GM12878 (cell line): ENCODE data around the gene NKAIN2. TPM values are rescaled to one million over a fixed set of nuclear protein-coding genes. Genes with fewer than 3 reads are reported as not detected.

Experiments
- ATAC-seq: fragments of 200-7000 bp; cut with Tn5 transposase; 3 replicates; pipeline ENCODE4 v1.9.1; 2020; ENCODE audit warnings: mild to moderate bottlenecking, moderate library complexity
- BruUV-seq: library from RNA; stranded (reverse); fragments of 400-500 nt; replicated peaks from 2 replicates; lab custom pipeline; 2021; lab: Mats Ljungman, UMichigan
- CTCF ChIA-PET: fragments of 300-600 bp; sonication (Branson Sonifier 250); formaldehyde crosslinking; extraction: SDS; loops from one replicate; lab custom pipeline; 2021; ENCODE audit warnings: inconsistent platforms; lab: Yijun Ruan, JAX
- POLR2A ChIA-PET: fragments of 350-600 bp; formaldehyde crosslinking; extraction: SDS; loops from one replicate; lab custom pipeline; 2021; ENCODE audit warnings: inconsistent platforms; lab: Charles Lee
- RAD21 ChIA-PET: fragments of 300-600 bp; sonication (Branson Sonifier 250); formaldehyde crosslinking; loops from one replicate; lab custom pipeline; 2023; ENCODE audit warnings: antibody characterized with exemption; ENCODE audit not compliant: unreplicated experiment; lab: Charles Lee
- SMC1A ChIA-PET: fragments of 300-600 bp; sonication (Branson Sonifier 250); formaldehyde crosslinking; loops from one replicate; lab custom pipeline; 2023; ENCODE audit not compliant: unreplicated experiment, uncharacterized antibody; lab: Charles Lee
- DNase-seq: peaks from one replicate; pipeline ENCODE4 v3.0.0-alpha.2; 2011; ENCODE audit warnings: low read depth, low spot score
- FAIRE-seq: peaks from 3 replicates; lab custom pipeline; 2011; peaks lifted over from hg19 to GRCh38; lab: Jason Lieb, UNC
- H2AFZ ChIP-seq: 2 replicates; pipeline ENCODE4 v1.6.0; 2011; ENCODE audit warnings: low read depth, low read length, control low read depth; ENCODE audit not compliant: control insufficient read depth
- H3K27ac ChIP-seq: 2 replicates; pipeline ENCODE4 v1.5.1; 2011; ENCODE audit warnings: control low read depth; ENCODE audit not compliant: control insufficient read depth, insufficient read depth
- H3K27me3 ChIP-seq, 2 experiments: replicated peaks in 1 of 2; 2 replicates each; pipeline versions ENCODE4 v1.6.0 to v1.6.1; 2011; ENCODE audit warnings: low read length in 1 of 2; ENCODE audit not compliant: control insufficient read depth in 2 of 2, insufficient read depth in 2 of 2
- H3K36me3 ChIP-seq, 2 experiments: 2 replicates each; pipeline ENCODE4 v1.5.1; 2011; ENCODE audit warnings: low read length in 1 of 2; ENCODE audit not compliant: control insufficient read depth in 2 of 2, insufficient read depth in 2 of 2
- H3K4me1 ChIP-seq: 2 replicates; pipeline ENCODE4 v1.6.1; 2011; ENCODE audit warnings: mild to moderate bottlenecking, low read length, moderate library complexity, mixed read lengths; ENCODE audit not compliant: control insufficient read depth, insufficient read depth
- H3K4me2 ChIP-seq: 2 replicates; pipeline ENCODE4 v1.6.0; 2011; ENCODE audit warnings: control low read depth; ENCODE audit not compliant: control insufficient read depth, insufficient read depth
- H3K4me3 ChIP-seq: fragments of 200-600 bp; sonication (generic); 2 replicates; pipeline ENCODE4 v1.5.1; 2016
- H3K79me2 ChIP-seq: 2 replicates; pipeline ENCODE4 v1.6.0; 2011; ENCODE audit warnings: low read length; ENCODE audit not compliant: control insufficient read depth, insufficient read depth
- H3K9ac ChIP-seq: 2 replicates; pipeline ENCODE4 v1.8.0; 2011; ENCODE audit warnings: low read length, control low read depth, mixed read lengths; ENCODE audit not compliant: control insufficient read depth, insufficient read depth
- H3K9me3 ChIP-seq: replicated peaks from 3 replicates; pipeline ENCODE4 v1.5.1; 2011; ENCODE audit warnings: mild to moderate bottlenecking, low read length; ENCODE audit not compliant: control insufficient read depth, insufficient read depth
- H4K20me1 ChIP-seq: 2 replicates; pipeline ENCODE4 v1.6.0; 2011; ENCODE audit not compliant: control insufficient read depth, insufficient read depth
- CBFB ChIP-seq: IDR thresholded peaks from 2 replicates; pipeline ENCODE4 v1.6.1; 2016; ENCODE audit warnings: antibody characterized with exemption, low read depth
- CREM ChIP-seq: IDR thresholded peaks from 2 replicates; pipeline ENCODE4 v1.6.1; 2014; ENCODE audit warnings: antibody characterized with exemption, low read depth
- HCFC1 ChIP-seq: fragments of 150-350 bp; IDR thresholded peaks from 2 replicates; pipeline ENCODE4 v1.6.1; 2014; ENCODE audit warnings: low read length
- IKZF1 ChIP-seq: fragments of 450-650 bp; conservative IDR thresholded peaks from 2 replicates; pipeline ENCODE4 v1.6.1; 2017; ENCODE audit warnings: antibody characterized with exemption, mild to moderate bottlenecking
- KDM1A ChIP-seq: fragments of 200-600 bp; sonication (generic); IDR thresholded peaks from 2 replicates; pipeline ENCODE4 v1.6.1; 2016; ENCODE audit warnings: borderline replicate concordance
- LARP7 ChIP-seq: fragments of 450-650 bp; IDR thresholded peaks from 2 replicates; pipeline ENCODE4 v1.6.1; 2017; ENCODE audit warnings: mild to moderate bottlenecking
- POU2F2 ChIP-seq: IDR thresholded peaks from 3 replicates; pipeline ENCODE4 v1.6.1; 2011; ENCODE audit warnings: low read depth, mild to moderate bottlenecking, low read length, borderline replicate concordance
- RB1 ChIP-seq: fragments of 450-650 bp; formaldehyde crosslinking; IDR thresholded peaks from 2 replicates; pipeline ENCODE4 v1.6.1; 2017; ENCODE audit warnings: mild to moderate bottlenecking, borderline replicate concordance
- RBBP5 ChIP-seq: fragments of 200-600 bp; sonication (generic); conservative IDR thresholded peaks from 2 replicates; pipeline ENCODE4 v1.6.1; 2016
- SREBF2 ChIP-seq: IDR thresholded peaks from 2 replicates; pipeline ENCODE4 v1.6.1; 2012; ENCODE audit warnings: mild to moderate bottlenecking, low read length
- TCF7 ChIP-seq: IDR thresholded peaks from 2 replicates; pipeline ENCODE4 v1.6.1; 2014; ENCODE audit warnings: antibody characterized with exemption, borderline replicate concordance
- WRNIP1 ChIP-seq: IDR thresholded peaks from 2 replicates; pipeline ENCODE4 v1.6.1; 2011; ENCODE audit warnings: low read depth, low read length, improper control_type of control experiment, borderline replicate concordance
- ZNF207 ChIP-seq: fragments of 450-650 bp; IDR thresholded peaks from 2 replicates; pipeline ENCODE4 v1.6.1; 2014; ENCODE audit warnings: antibody characterized with exemption, mild to moderate bottlenecking, borderline replicate concordance
- WGBS: methylation state at CpG from one replicate; pipeline ENCODE4 v1.1.6; 2016; ENCODE audit warnings: low lambda C conversion rate; ENCODE audit not compliant: insufficient replicate concordance, insufficient coverage; ENCODE audit errors: missing lambda C conversion rate; 5-methylcytosine and 5-hydroxymethylcytosine counted together
- in situ Hi-C: fragments of 300-500 bp; cut with MboI; formaldehyde crosslinking; loops from 9 replicates; pipeline ENCODE4 v1.14.3; 2018; ENCODE audit warnings: mixed read lengths
- intact Hi-C: fragments of 100-400 bp; cut with micrococcal nuclease; formaldehyde crosslinking; loops from one replicate; pipeline ENCODE4 v1.14.2; 2022; ENCODE audit not compliant: unreplicated experiment
- polyA plus RNA-seq, 11 experiments: library from polyadenylated mRNA; depleted of rRNA in 4 of 11; unstranded in 6 of 11; stranded (reverse) in 5 of 11; fragments of >200 nt; fragmentation: Nextera tagmentation in 4 of 11; fragmentation: Illumina TruSeq in 1 of 11; extraction: Ambion mirVana in 4 of 11; extraction: Trizol in 1 of 11; gene quantifications; 1 replicate in 1 of 11; 2 replicates in 10 of 11; pipeline versions ENCODE4 v1.2.1 to v1.2.3, GENCODE V29; 2011 to 2016; ENCODE audit warnings: inconsistent platforms in 2 of 11, missing spikeins in 2 of 11, low read depth in 1 of 11
- total RNA-seq, 4 experiments: library from RNA; depleted of rRNA in 3 of 4; stranded (reverse); fragments of >200 nt in 3 of 4; fragmentation: Illumina TruSeq in 1 of 4; extraction: Trizol in 1 of 4; gene quantifications; 2 replicates each; pipeline versions ENCODE4 v1.2.1 to v1.2.3, GENCODE V29; 2013 to 2021
- TF ChIP-seq, protein P1 (sequence below): IDR thresholded peaks from 2 replicates; pipeline ENCODE4 v1.6.1; 2012; ENCODE audit warnings: low read length, inconsistent platforms
- TF ChIP-seq, protein P2 (sequence below): fragments of 450-650 bp; IDR thresholded peaks from 2 replicates; pipeline ENCODE4 v1.6.1; 2016; ENCODE audit warnings: mild to moderate bottlenecking

NKAIN2 gene
- total and polyA plus RNA-seq, 10 of the 15 experiments (the other 5 are each of a cell fraction or from before 2014, with no cell fraction given) = not detected

DNA sequence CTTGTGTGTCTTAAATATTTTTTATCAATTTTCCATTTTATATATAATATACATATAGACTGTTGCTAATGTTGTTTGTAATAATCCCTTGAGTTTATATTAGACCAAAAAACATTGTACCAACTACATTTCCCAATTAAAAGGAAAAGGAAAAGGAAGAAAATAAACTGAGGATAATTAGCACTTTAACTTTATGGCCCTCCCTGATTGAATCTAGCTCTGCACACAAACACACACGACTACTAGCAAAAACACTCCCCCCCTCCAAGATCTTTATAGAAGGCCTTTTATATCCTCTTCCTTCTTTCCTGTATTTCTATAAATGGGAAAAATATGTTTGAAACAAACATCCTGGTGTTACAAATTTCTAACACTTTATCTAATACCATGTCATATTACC, 276.8 kb downstream of the NKAIN2 start (continued):
- TF ChIP-seq, protein P1, sequence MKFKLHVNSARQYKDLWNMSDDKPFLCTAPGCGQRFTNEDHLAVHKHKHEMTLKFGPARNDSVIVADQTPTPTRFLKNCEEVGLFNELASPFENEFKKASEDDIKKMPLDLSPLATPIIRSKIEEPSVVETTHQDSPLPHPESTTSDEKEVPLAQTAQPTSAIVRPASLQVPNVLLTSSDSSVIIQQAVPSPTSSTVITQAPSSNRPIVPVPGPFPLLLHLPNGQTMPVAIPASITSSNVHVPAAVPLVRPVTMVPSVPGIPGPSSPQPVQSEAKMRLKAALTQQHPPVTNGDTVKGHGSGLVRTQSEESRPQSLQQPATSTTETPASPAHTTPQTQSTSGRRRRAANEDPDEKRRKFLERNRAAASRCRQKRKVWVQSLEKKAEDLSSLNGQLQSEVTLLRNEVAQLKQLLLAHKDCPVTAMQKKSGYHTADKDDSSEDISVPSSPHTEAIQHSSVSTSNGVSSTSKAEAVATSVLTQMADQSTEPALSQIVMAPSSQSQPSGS = no peak

GRCh38 chr6:124090491-124090890, 286.8 kb downstream of the NKAIN2 start:
- ATAC-seq = no peak
- in situ Hi-C loops = no loop called here
- WGBS = 3% methylated on average over 2 of the region's 2 CpGs

DNA sequence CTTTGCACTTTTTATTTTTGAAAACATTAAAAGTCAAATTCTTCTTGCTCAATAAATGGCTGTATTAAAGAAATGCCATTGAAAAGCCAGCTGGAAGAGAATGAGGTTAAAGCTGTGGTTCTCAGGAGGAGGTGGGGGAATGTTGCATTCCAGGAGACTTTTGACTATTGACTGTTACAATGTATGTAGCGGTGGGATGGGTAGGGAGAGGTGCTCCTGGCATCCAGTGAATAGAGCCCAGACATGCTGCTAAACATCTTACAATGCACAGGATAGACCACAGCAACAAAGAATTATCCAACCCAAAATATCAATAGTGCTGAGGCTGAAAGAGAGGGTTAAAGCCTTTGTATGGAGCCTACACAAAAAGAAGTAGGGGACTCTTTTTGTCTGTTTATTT, 295.9 kb downstream of the NKAIN2 start:
- Histone ChIP-seq H3K4me2 (no peak overlapping the region), H3K9me3 (no peaks in the 10 kb centered on the region), H3K4me1 (no peaks in the 10 kb centered on the region), H3K27ac (no peak overlapping the region), H3K36me3 (no peaks in the 10 kb centered on the region), H3K27me3 (no peaks in the 10 kb centered on the region), H4K20me1 (no peaks in the 10 kb centered on the region), H3K4me3 (no peak overlapping the region), H2AFZ (no peak overlapping the region), H3K9ac (no peak overlapping the region), H3K79me2 (no peaks in the 10 kb centered on the region)
- no peak for ATAC-seq
- RAD21 ChIA-PET = no interaction called here
- POLR2A ChIA-PET = no interaction called here
- FAIRE-seq = no peak
- 0% methylated on average over 1 of the region's 1 CpG for WGBS
- TF ChIP-seq WRNIP1 = no peak
- TF ChIP-seq CBFB = no peak
- no peak for TF ChIP-seq TCF7
- TF ChIP-seq SREBF2 = no peak
- no peak for TF ChIP-seq RB1
- TF ChIP-seq IKZF1 = no peak
- TF ChIP-seq, protein P2, sequence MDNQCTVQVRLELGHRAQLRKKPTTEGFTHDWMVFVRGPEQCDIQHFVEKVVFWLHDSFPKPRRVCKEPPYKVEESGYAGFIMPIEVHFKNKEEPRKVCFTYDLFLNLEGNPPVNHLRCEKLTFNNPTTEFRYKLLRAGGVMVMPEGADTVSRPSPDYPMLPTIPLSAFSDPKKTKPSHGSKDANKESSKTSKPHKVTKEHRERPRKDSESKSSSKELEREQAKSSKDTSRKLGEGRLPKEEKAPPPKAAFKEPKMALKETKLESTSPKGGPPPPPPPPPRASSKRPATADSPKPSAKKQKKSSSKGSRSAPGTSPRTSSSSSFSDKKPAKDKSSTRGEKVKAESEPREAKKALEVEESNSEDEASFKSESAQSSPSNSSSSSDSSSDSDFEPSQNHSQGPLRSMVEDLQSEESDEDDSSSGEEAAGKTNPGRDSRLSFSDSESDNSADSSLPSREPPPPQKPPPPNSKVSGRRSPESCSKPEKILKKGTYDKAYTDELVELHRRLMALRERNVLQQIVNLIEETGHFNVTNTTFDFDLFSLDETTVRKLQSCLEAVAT = no peak
- TF ChIP-seq POU2F2 = no peak
- TF ChIP-seq CREM = no peak
- SMC1A ChIA-PET = no interaction called here
- intact Hi-C loops = no loop called here
- no TSS peak for BruUV-seq
- DNase-seq = no peak
- in situ Hi-C loops = no loop called here
- CTCF ChIA-PET = no interaction called here

More at GRCh38 chr6:124090491-124090890, 286.8 kb downstream of the NKAIN2 start:
- ChIA-PET POLR2A (no interaction called here), RAD21 (no interaction called here), CTCF (no interaction called here), SMC1A (no interaction called here)
- Histone ChIP-seq H3K9me3 (no peaks in the 10 kb centered on the region), H3K27ac (no peak overlapping the region), H3K36me3 (no peaks in the 10 kb centered on the region), H4K20me1 (no peaks in the 10 kb centered on the region), H3K4me3 (no peak overlapping the region), H3K4me2 (no peak overlapping the region), H3K79me2 (no peaks in the 10 kb centered on the region), H3K4me1 (no peaks in the 10 kb centered on the region), H3K27me3 (no peaks in the 10 kb centered on the region), H2AFZ (no peak overlapping the region), H3K9ac (no peak overlapping the region)
- TF ChIP-seq KDM1A (no peak), RBBP5 (no peak), CREM (no peak), HCFC1 (no peak), ZNF207 (no peak), LARP7 (no peak)
- no TSS peak for BruUV-seq
- no peak for FAIRE-seq
- DNase-seq = no peak
- intact Hi-C loops = no loop called here
